ENCODE data around the gene DLGAP1. TPM values are rescaled to one million over a fixed set of nuclear protein-coding genes. Genes with fewer than 3 reads are reported as not detected.

The DLGAP1 gene
- total and polyA plus RNA-seq, 10 donors: 0.11 to 6.0 (median 2.1) TPM

DNA sequence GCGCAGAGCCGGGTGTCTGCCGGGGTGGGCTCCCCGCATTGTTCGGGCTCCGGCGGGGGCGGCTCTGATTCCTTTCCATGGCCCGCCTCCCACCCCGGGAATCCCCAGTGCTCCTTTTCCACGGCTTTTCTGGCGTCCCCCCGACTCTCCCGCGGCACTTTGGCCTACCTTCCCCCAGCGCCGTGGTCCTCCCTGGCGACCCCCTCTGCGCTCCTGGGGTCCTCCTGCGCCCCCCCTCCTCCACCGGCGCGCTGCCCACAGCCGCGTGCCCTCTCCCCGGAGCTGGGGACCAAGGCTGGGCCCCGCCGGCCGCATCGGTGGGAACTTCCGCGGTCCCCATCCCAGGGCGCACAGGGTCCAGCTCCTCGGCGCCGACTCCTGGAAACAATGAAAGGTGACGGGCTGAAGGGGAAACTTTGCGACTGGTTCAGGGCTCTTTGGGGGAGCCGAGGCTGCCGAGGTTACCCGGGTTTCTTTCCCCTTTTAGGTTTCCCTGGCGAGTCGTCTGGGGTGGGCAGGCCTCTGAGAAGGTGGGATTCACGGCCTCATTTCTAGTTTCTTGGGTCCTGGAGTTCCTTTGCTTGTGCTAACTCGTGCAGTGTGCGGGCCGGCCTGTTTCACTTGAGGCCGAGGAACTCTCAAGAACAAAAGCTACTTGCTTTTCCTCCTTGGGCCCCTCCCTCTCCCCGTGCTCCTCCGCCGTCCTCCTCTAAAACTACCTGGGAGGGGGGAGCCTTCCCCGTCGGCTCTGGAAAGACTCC lies 1002.9 kb downstream of the DLGAP1 start:
- peak overlapping the region; percentile 56 to 80 (median 74) for H3K4me3 ChIP-seq
- DNase-seq: peak; percentile 88
- no peaks in the 10 kb centered on the region for H3K9me3 ChIP-seq
- intact Hi-C loops (cut with DNase I; ENCODE audit: low total_unique reads): loop anchor here (10.0 kb wide), 1 partner anchor 213 kb away; no protein-coding TSS in a partner anchor
- TF ChIP-seq POLR2AphosphoS5 (IDR thresholded peaks at IDR 0.05) (peak in 2 of 3 donors; percentile 29 to 56), POLR2A (IDR thresholded peaks at IDR 0.05) (no peak)
- TF ChIP-seq, protein P1, sequence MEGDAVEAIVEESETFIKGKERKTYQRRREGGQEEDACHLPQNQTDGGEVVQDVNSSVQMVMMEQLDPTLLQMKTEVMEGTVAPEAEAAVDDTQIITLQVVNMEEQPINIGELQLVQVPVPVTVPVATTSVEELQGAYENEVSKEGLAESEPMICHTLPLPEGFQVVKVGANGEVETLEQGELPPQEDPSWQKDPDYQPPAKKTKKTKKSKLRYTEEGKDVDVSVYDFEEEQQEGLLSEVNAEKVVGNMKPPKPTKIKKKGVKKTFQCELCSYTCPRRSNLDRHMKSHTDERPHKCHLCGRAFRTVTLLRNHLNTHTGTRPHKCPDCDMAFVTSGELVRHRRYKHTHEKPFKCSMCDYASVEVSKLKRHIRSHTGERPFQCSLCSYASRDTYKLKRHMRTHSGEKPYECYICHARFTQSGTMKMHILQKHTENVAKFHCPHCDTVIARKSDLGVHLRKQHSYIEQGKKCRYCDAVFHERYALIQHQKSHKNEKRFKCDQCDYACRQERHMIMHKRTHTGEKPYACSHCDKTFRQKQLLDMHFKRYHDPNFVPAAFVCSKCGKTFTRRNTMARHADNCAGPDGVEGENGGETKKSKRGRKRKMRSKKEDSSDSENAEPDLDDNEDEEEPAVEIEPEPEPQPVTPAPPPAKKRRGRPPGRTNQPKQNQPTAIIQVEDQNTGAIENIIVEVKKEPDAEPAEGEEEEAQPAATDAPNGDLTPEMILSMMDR (IDR thresholded peaks at IDR 0.05 in 8 of 11, conservative IDR thresholded peaks at IDR 0.05 in 3 of 11): no peak
- peaks cover 9 to 72% (median 50%) of the 10 kb centered on the region in 6 donors for H3K4me1 ChIP-seq
- H3K36me3 ChIP-seq: peaks cover 0 to 13% (median 10%) of the 10 kb centered on the region in 6 donors
- 2 to 4% (median 3%) methylated on average over 23 to 53 of the region's 53 CpGs for WGBS, 5 donors
- H3K27ac ChIP-seq: peak overlapping the region; percentile 94 to 99 (median 99)
- H3K27me3 ChIP-seq (replicated peaks in 1 of 7): no peaks in the 10 kb centered on the region

DNA sequence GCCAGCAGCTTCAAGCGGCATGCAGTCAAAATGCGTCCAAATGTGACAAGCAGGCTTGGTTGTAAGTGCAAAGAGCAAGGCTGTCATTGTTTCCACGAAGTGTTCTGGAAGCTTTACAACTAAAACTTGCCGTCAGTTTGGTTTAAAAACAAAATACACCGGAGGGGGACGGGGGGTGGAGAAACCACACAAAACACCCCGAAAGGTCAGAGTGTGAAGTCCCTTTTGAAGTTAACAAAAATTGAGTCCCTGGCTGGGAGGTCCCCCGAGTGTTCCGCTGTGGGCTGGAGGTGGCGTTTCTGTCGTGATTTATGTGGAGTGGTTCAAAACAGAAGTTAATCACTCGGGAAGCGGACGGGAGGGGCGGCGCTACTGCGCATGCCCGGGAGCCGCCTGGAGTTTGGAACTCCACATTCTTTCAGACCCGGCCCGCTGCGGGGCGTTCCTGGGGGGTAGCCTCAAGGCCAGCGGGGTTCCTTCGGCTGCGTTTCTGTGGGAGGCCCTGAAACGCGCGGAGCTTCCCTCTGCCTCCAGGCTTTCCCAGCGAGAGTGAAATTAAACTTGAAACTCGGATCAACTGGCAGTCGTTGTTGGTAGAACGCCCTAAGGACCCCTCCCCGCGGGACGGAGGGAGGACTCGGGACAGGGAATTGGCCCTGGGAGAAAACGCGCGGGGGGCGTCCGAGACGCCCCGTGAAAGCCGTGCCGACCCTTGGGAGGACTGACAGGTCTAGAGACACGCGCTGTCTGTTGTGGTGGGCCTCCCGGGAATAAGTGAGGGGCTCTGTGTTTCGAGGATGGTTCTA lies 1003.7 kb downstream of the DLGAP1 start:
- Histone ChIP-seq H3K27ac (peak overlapping the region; percentile 94 to 99 (median 99)), H3K9me3 (no peaks in the 10 kb centered on the region), H3K4me3 (peak overlapping the region; percentile 56 to 80 (median 74)), H3K27me3 (replicated peaks in 1 of 7) (no peaks in the 10 kb centered on the region), H3K4me1 (peaks cover 13 to 72% (median 55%) of the 10 kb centered on the region in 6 donors), H3K36me3 (peaks cover 0 to 5% (median 2%) of the 10 kb centered on the region in 6 donors)
- DNase-seq: peak; percentile 95
- WGBS, 5 donors: 0 to 1% (median 0%) methylated on average over 40 to 50 of the region's 50 CpGs
- TF ChIP-seq POLR2A (IDR thresholded peaks at IDR 0.05) (peak in 2 of 3 donors; percentile 15 to 90), POLR2AphosphoS5 (IDR thresholded peaks at IDR 0.05) (peak; percentile 91 to 95 (median 91))
- TF ChIP-seq, protein P1 (IDR thresholded peaks at IDR 0.05 in 8 of 11, conservative IDR thresholded peaks at IDR 0.05 in 3 of 11): no peak
- intact Hi-C loops (cut with DNase I; ENCODE audit: low total_unique reads): loop anchor here (10.0 kb wide), 1 partner anchor 213 kb away; no protein-coding TSS in a partner anchor

DNA sequence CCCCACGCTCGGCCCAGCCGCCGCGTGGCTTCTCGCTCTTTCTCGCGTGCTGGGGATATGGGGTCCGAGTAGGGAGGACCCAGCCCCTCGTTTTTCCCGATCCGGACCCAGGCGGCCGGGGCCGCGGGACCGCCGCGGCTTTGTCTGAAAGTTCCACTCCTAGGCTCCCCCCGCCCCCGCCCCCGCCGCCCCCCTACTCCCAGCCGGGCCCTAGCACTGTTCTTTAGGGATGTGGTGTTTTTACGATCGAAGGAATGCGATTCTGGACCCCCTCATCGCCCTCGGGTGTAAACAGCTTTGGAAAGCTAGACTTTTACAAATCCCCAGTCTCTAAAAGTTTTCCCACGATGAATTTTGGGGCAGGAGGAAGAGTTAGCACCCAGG lies 1004.3 kb downstream of the DLGAP1 start:
- no peak for TF ChIP-seq POLR2AphosphoS5 (IDR thresholded peaks at IDR 0.05)
- TF ChIP-seq, protein P1 (IDR thresholded peaks at IDR 0.05 in 8 of 11, conservative IDR thresholded peaks at IDR 0.05 in 3 of 11): no peak
- TF ChIP-seq POLR2A (IDR thresholded peaks at IDR 0.05): no peak
- intact Hi-C loops (cut with DNase I; ENCODE audit: low total_unique reads): loop anchor here (10.0 kb wide), 1 partner anchor 214 kb away; no protein-coding TSS in a partner anchor
- Histone ChIP-seq H3K27ac (peak overlapping the region; percentile 94 to 99 (median 99)), H3K9me3 (no peaks in the 10 kb centered on the region), H3K36me3 (no peaks in the 10 kb centered on the region), H3K27me3 (replicated peaks in 1 of 7) (no peaks in the 10 kb centered on the region), H3K4me1 (peaks cover 13 to 71% (median 51%) of the 10 kb centered on the region in 6 donors), H3K4me3 (peak overlapping the region; percentile 56 to 80 (median 74))
- WGBS, 5 donors: 0 to 1% (median 0%) methylated on average over 6 to 30 of the region's 30 CpGs
- DNase-seq: no peak

All from spleen (tissue), 11 donors.